Activated T-cell treated with anti-CD3 and anti-CD28 coated beads, Interleukin-2, amount 50 U/mL, for 4 hours (primary cell): ENCODE data around the gene KCNIP4. TPM values are rescaled to one million over a fixed set of nuclear protein-coding genes. Genes with fewer than 3 reads are reported as not detected.

Experiments used
- ATAC-seq, 2 donors: fragments of 200-7000 bp; cut with Tn5 transposase; one replicate each; pipeline ENCODE4 v1.10.0; 2021
- DNase-seq: peaks from one replicate; pipeline ENCODE4 v3.0.0-alpha.2; 2020
- H3K27me3 Mint-ChIP-seq: one replicate; pipeline ENCODE4 v1.8.0; 2021; ENCODE audit warnings: low read depth, mixed read lengths
- H3K36me3 Mint-ChIP-seq: one replicate; pipeline ENCODE4 v1.8.0; 2022; ENCODE audit warnings: mixed read lengths; ENCODE audit not compliant: insufficient read depth
- H3K4me1 Mint-ChIP-seq: one replicate; pipeline ENCODE4 v1.8.0; 2021; ENCODE audit warnings: low read depth, mixed read lengths
- H3K4me3 Mint-ChIP-seq: one replicate; pipeline ENCODE4 v1.8.0; 2021; ENCODE audit warnings: mild to moderate bottlenecking, moderate library complexity, mixed read lengths
- H3K9me3 Mint-ChIP-seq: one replicate; pipeline ENCODE4 v1.8.0; 2021; ENCODE audit warnings: mixed read lengths
- total RNA-seq, 3 donors: library from RNA; stranded (reverse); gene quantifications; one replicate each; pipeline ENCODE4 v1.2.1, GENCODE V29; 2021

The KCNIP4 gene
- total RNA-seq, 3 donors from 2014 or later: not detected

GRCh38 chr4:21535898-21536297 lies 412.7 kb downstream of the KCNIP4 start:
- H3K4me3 Mint-ChIP-seq: no peak overlapping the region
- DNase-seq (no peak), ATAC-seq (no peak)
- H3K9me3 Mint-ChIP-seq: peaks cover 3% of the 10 kb centered on the region
- no peaks in the 10 kb centered on the region for H3K36me3 Mint-ChIP-seq
- no peaks in the 10 kb centered on the region for H3K27me3 Mint-ChIP-seq
- no peaks in the 10 kb centered on the region for H3K4me1 Mint-ChIP-seq

GRCh38 chr4:21531048-21531447 lies 417.5 kb downstream of the KCNIP4 start:
- no peak for DNase-seq
- no peaks in the 10 kb centered on the region for H3K27me3 Mint-ChIP-seq

GRCh38 chr4:21529214-21529613 lies 419.4 kb downstream of the KCNIP4 start:
- no peak overlapping the region for H3K4me3 Mint-ChIP-seq
- no peaks in the 10 kb centered on the region for H3K36me3 Mint-ChIP-seq
- ATAC-seq (no peak), DNase-seq (no peak)
- H3K9me3 Mint-ChIP-seq: no peaks in the 10 kb centered on the region
- no peaks in the 10 kb centered on the region for H3K27me3 Mint-ChIP-seq
- no peaks in the 10 kb centered on the region for H3K4me1 Mint-ChIP-seq

More at GRCh38 chr4:21531048-21531447, 417.5 kb downstream of the KCNIP4 start:
- no peaks in the 10 kb centered on the region for H3K4me1 Mint-ChIP-seq
- H3K9me3 Mint-ChIP-seq: peaks cover 3% of the 10 kb centered on the region
- H3K36me3 Mint-ChIP-seq: no peaks in the 10 kb centered on the region
- no peak overlapping the region for H3K4me3 Mint-ChIP-seq
- no peak for ATAC-seq

- Mint-ChIP-seq H3K36me3 (no peaks in the 10 kb centered on the region), H3K9me3 (peaks cover 3% of the 10 kb centered on the region), H3K4me1 (no peaks in the 10 kb centered on the region), H3K4me3 (no peak overlapping the region), H3K27me3 (no peaks in the 10 kb centered on the region)
- ATAC-seq: no peak
- no peak for DNase-seq
Measured at GRCh38 chr4:21522296-21522695, 426.3 kb downstream of the KCNIP4 start.

- ATAC-seq (no peak), DNase-seq (no peak)
- Mint-ChIP-seq H3K9me3 (no peaks in the 10 kb centered on the region), H3K27me3 (no peaks in the 10 kb centered on the region), H3K36me3 (no peaks in the 10 kb centered on the region), H3K4me1 (no peaks in the 10 kb centered on the region), H3K4me3 (no peak overlapping the region)
Measured at GRCh38 chr4:21517126-21517859, 431.3 kb downstream of the KCNIP4 start.

- no peaks in the 10 kb centered on the region for H3K36me3 Mint-ChIP-seq
Measured at GRCh38 chr4:21514022-21514694, 434.4 kb downstream of the KCNIP4 start.

GRCh38 chr4:21512353-21512752 lies 436.2 kb downstream of the KCNIP4 start:
- ATAC-seq (no peak), DNase-seq (no peak)
- Mint-ChIP-seq H3K4me1 (no peaks in the 10 kb centered on the region), H3K9me3 (no peaks in the 10 kb centered on the region), H3K27me3 (no peaks in the 10 kb centered on the region), H3K4me3 (no peak overlapping the region), H3K36me3 (no peaks in the 10 kb centered on the region)

More at GRCh38 chr4:21514022-21514694, 434.4 kb downstream of the KCNIP4 start:
- Mint-ChIP-seq H3K9me3 (no peaks in the 10 kb centered on the region), H3K4me1 (no peaks in the 10 kb centered on the region), H3K27me3 (no peaks in the 10 kb centered on the region), H3K4me3 (no peak overlapping the region)
- DNase-seq: no peak
- no peak for ATAC-seq

GRCh38 chr4:21507439-21507838 lies 441.1 kb downstream of the KCNIP4 start:
- H3K9me3 Mint-ChIP-seq: no peaks in the 10 kb centered on the region
- no peaks in the 10 kb centered on the region for H3K27me3 Mint-ChIP-seq
- H3K4me1 Mint-ChIP-seq: no peaks in the 10 kb centered on the region
- DNase-seq (no peak), ATAC-seq (no peak)
- H3K36me3 Mint-ChIP-seq: no peaks in the 10 kb centered on the region
- H3K4me3 Mint-ChIP-seq: no peak overlapping the region

GRCh38 chr4:21490682-21491081 lies 457.9 kb downstream of the KCNIP4 start:
- Mint-ChIP-seq H3K4me3 (no peak overlapping the region), H3K4me1 (no peaks in the 10 kb centered on the region), H3K27me3 (no peaks in the 10 kb centered on the region), H3K36me3 (no peaks in the 10 kb centered on the region), H3K9me3 (no peaks in the 10 kb centered on the region)
- ATAC-seq: no peak
- no peak for DNase-seq

GRCh38 chr4:21476757-21477156 lies 471.8 kb downstream of the KCNIP4 start:
- ATAC-seq (no peak), DNase-seq (no peak)
- H3K36me3 Mint-ChIP-seq: no peaks in the 10 kb centered on the region
- no peaks in the 10 kb centered on the region for H3K4me1 Mint-ChIP-seq
- H3K4me3 Mint-ChIP-seq: no peak overlapping the region
- H3K9me3 Mint-ChIP-seq: peaks cover 3% of the 10 kb centered on the region
- no peaks in the 10 kb centered on the region for H3K27me3 Mint-ChIP-seq

- no peaks in the 10 kb centered on the region for H3K27me3 Mint-ChIP-seq
- DNase-seq (no peak), ATAC-seq (no peak)
- H3K4me1 Mint-ChIP-seq: no peaks in the 10 kb centered on the region
- no peaks in the 10 kb centered on the region for H3K36me3 Mint-ChIP-seq
- H3K9me3 Mint-ChIP-seq: peaks cover 3% of the 10 kb centered on the region
- H3K4me3 Mint-ChIP-seq: no peak overlapping the region
Measured at GRCh38 chr4:21474195-21474594, 474.4 kb downstream of the KCNIP4 start.

- DNase-seq (no peak), ATAC-seq (no peak)
- Mint-ChIP-seq H3K9me3 (peaks cover 3% of the 10 kb centered on the region), H3K27me3 (no peaks in the 10 kb centered on the region), H3K4me1 (no peaks in the 10 kb centered on the region), H3K36me3 (no peaks in the 10 kb centered on the region), H3K4me3 (no peak overlapping the region)
Measured at GRCh38 chr4:21470535-21470934, 478.0 kb downstream of the KCNIP4 start.

GRCh38 chr4:21469438-21470300 lies 478.9 kb downstream of the KCNIP4 start:
- Mint-ChIP-seq H3K4me3 (no peak overlapping the region), H3K9me3 (peaks cover 3% of the 10 kb centered on the region), H3K27me3 (no peaks in the 10 kb centered on the region), H3K36me3 (no peaks in the 10 kb centered on the region), H3K4me1 (no peaks in the 10 kb centered on the region)
- ATAC-seq: no peak
- no peak for DNase-seq

- Mint-ChIP-seq H3K4me1 (no peaks in the 10 kb centered on the region), H3K4me3 (no peak overlapping the region), H3K9me3 (peaks cover 3% of the 10 kb centered on the region), H3K36me3 (no peaks in the 10 kb centered on the region), H3K27me3 (no peaks in the 10 kb centered on the region)
- no peak for ATAC-seq
- DNase-seq: no peak
Measured at GRCh38 chr4:21467551-21467950, 481.0 kb downstream of the KCNIP4 start.
